HepG2 (cell line): ENCODE results near the gene FUT8.

Source experiments
- BCL6 ChIP-seq: IDR thresholded peaks from 2 replicates; pipeline ENCODE4 v1.6.1; 2016; ENCODE audit warnings: missing genetic modification reagents, missing compliant biosample characterization
- POLR2AphosphoS5 ChIP-seq: IDR thresholded peaks from 2 replicates; pipeline ENCODE4 v1.6.1; 2012; ENCODE audit warnings: low read depth, low read length
- USF2 ChIP-seq, 2 experiments: sonication (generic) in 1 of 2; formaldehyde crosslinking in 1 of 2; IDR thresholded peaks; 2 replicates each; pipeline versions ENCODE4 v1.5.1 to v1.6.1; 2011 to 2020; ENCODE audit warnings: borderline replicate concordance in 1 of 2, low read depth in 1 of 2, low read length in 1 of 2, mild to moderate bottlenecking in 1 of 2, missing genetic modification reagents in 1 of 2, moderate library complexity in 1 of 2

- TF ChIP-seq POLR2AphosphoS5 (no peak), BCL6 (CRISPR knock-in tag) (no peak), USF2 (IDR thresholded peaks at IDR 0.05; ENCODE audit: low read depth, low read length) (no peak), USF2 (CRISPR knock-in tag; IDR thresholded peaks at IDR 0.05; ENCODE audit: borderline replicate concordance) (no peak)
These were observed 291.5 kb downstream of the FUT8 start for GRCh38 chr14:65703996-65704395.
